Myometrial cell (primary cell): Measurements from ENCODE around the gene KIT. TPM values are rescaled to one million over a fixed set of nuclear protein-coding genes. Genes with fewer than 3 reads are reported as not detected.

Source experiments
- total RNA-seq: library from RNA; depleted of rRNA; stranded (reverse); fragments of >200 nt; gene quantifications from 2 replicates; pipeline ENCODE4 v1.2.3, GENCODE V29; 2015

Gene KIT
- total RNA-seq: 0.58 TPM in 1 of 2 replicates, not detected in the other

GRCh38 chr4:54657551-54658251 is at the start of gene KIT:
Gene KIT (plus strand): TSS chr4:54657957. CDS start chr4:54658015, 58 bp downstream.

